ENCODE data around the gene CYTIP. TPM values are rescaled to one million over a fixed set of nuclear protein-coding genes. Genes with fewer than 3 reads are reported as not detected.

Gene CYTIP
- total RNA-seq, 1 experiment from 2014 or later: not detected

Other genes starting within 250 kb of the CYTIP start
- 3.1 and 4.8 TPM in 2 replicates for gene GALNT5, start 186.4 kb downstream of the CYTIP start, total RNA-seq (2014; rRNA removed; shearing (Covaris generic); ENCODE audit: low replicate concordance)
- gene ERMN, start 118.3 kb downstream of the CYTIP start, total RNA-seq (2014; rRNA removed; shearing (Covaris generic); ENCODE audit: low replicate concordance): not detected in 2 replicates
- not detected in 2 replicates for gene ACVR1C, start 184.8 kb upstream of the CYTIP start, total RNA-seq (2014; rRNA removed; shearing (Covaris generic); ENCODE audit: low replicate concordance)

Data from MG63 (cell line).